ENCODE data around the gene METTL8. TPM values are rescaled to one million over a fixed set of nuclear protein-coding genes. Genes with fewer than 3 reads are reported as not detected.

METTL8 gene
- total and polyA plus RNA-seq, 2 of the 13 experiments (the other 11 are each of a cell fraction or from before 2014, with no cell fraction given), result 18.6 to 68.2 TPM

DNA sequence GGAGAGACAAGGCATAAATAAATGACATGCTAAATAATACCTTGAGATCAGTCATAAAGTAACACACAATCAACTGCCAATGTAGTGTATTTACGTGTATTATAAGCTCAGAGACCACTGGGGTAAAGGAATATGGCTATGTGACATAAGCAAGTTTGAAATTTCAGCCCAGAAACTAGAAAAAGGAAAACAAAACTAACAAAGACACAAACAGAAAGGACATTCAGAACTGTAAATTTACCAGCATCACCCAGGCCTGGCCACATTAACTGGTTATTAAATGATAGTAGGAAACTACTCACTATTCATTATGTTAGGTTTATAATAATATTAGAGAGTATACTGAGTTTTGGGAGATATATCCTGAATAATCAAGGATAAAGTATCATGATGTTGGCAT lies 98.8 kb downstream of the METTL8 start:
- Histone ChIP-seq H3K4me3 (replicated peaks in 1 of 3; ENCODE audit: insufficient read depth in 1 of 3, low read depth in 2 of 3, low read length in 3 of 3) (no peak overlapping the region), H2AFZ (ENCODE audit: low read length) (no peak overlapping the region), H3K27me3 (ENCODE audit: control insufficient read depth in 1 of 2, insufficient read depth in 2 of 2, low read length in 2 of 2) (no peaks in the 10 kb centered on the region), H3K79me2 (ENCODE audit: insufficient read depth, low read length) (no peaks in the 10 kb centered on the region), H3K27ac (ENCODE audit: extremely low read length, insufficient read depth, low read length) (no peak overlapping the region), H4K20me1 (ENCODE audit: insufficient read depth, low read length) (no peaks in the 10 kb centered on the region), H3K4me2 (ENCODE audit: low read depth, low read length) (no peak overlapping the region), H3K36me3 (replicated peaks in 1 of 2; ENCODE audit: control insufficient read depth in 1 of 2, insufficient read depth in 2 of 2, low read length in 2 of 2) (peaks cover 0 to 5% of the 10 kb centered on the region in 2 experiments; a peak in 1 of 5 replicates), H3K9me3 (ENCODE audit: low read length) (no peaks in the 10 kb centered on the region), H3K4me1 (ENCODE audit: insufficient read depth, low read length) (0 out of 2 replicates have a peak, but pooled peaks cover 6% of the 10 kb centered on the region), H3K9ac (ENCODE audit: insufficient read depth, low read depth, low read length) (no peak overlapping the region)
- DNase-seq (ENCODE audit: low spot score) (no peak), ATAC-seq (no peak), FAIRE-seq (no peak)
- intact Hi-C loops (cut with micrococcal nuclease; ENCODE audit: unreplicated experiment), result no loop called here
- TF ChIP-seq ZFY (CRISPR knock-in tag; IDR thresholded peaks at IDR 0.05) (no peak), ZNF343 (CRISPR knock-in tag; IDR thresholded peaks at IDR 0.05) (no peak), DR1 (CRISPR knock-in tag; IDR thresholded peaks at IDR 0.05) (no peak), ZNF674 (CRISPR knock-in tag; IDR thresholded peaks at IDR 0.05; ENCODE audit: low read depth) (no peak)
- ChIA-PET CTCF (ENCODE audit: low intra/inter-chr PET ratio, low total read pairs) (no interaction called here), POLR2A (interaction anchor here (0.5 to 1.4 kb wide), 2 partner anchors 11 to 175 kb away, joined by 3 read pairs; no protein-coding TSS in a partner anchor)
- in situ Hi-C loops (cut with HindIII; ENCODE audit: extremely low pct_ligation_motif_present, low pct_unique_long_range_greater_than_20kb), result no loop called here
- WGBS (ENCODE audit: low lambda C conversion rate), result 83% methylated on average over 1 of the region's 1 CpG
- no TSS peak for BruUV-seq (replicated peaks)

DNA sequence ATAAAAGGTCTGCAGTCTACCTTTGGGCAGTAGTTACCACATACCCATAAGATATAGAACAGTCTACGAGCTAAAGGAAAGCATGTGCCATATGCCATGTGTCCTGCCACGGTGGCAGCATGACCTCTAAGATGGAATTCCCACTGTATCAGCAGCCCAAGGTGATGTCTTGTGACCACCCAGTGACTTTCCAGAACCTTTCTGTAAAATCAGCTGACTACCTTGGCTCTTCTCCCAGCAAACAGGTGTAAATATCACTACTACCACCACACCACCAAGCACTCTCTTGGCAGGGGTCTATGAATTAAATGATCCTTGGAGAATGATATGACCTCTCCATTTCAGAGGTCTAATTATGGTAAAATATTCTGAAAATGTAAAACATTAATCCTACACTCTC lies 99.6 kb downstream of the METTL8 start:
- no peak overlapping the region for H3K27ac ChIP-seq (ENCODE audit: extremely low read length, insufficient read depth, low read length)
- DNase-seq (ENCODE audit: low spot score), result no peak
- intact Hi-C loops (cut with micrococcal nuclease; ENCODE audit: unreplicated experiment), result no loop called here

More for the DNA sequence above, 99.6 kb downstream of the METTL8 start:
- ChIA-PET CTCF (ENCODE audit: low intra/inter-chr PET ratio, low total read pairs) (no interaction called here), POLR2A (interaction anchor here (1.4 kb wide), 1 partner anchor 10 kb away, joined by 3 read pairs; no protein-coding TSS in a partner anchor)
- no TSS peak for BruUV-seq (replicated peaks)
- no peaks in the 10 kb centered on the region for H3K27me3 ChIP-seq (ENCODE audit: control insufficient read depth in 1 of 2, insufficient read depth in 2 of 2, low read length in 2 of 2)
- peaks cover 0 to 5% of the 10 kb centered on the region in 2 experiments; a peak in 1 of 5 replicates for H3K36me3 ChIP-seq (replicated peaks in 1 of 2; ENCODE audit: control insufficient read depth in 1 of 2, insufficient read depth in 2 of 2, low read length in 2 of 2)
- H2AFZ ChIP-seq (ENCODE audit: low read length), result no peak overlapping the region
- H3K4me3 ChIP-seq (replicated peaks in 1 of 3; ENCODE audit: insufficient read depth in 1 of 3, low read depth in 2 of 3, low read length in 3 of 3), result no peak overlapping the region
- no peak overlapping the region for H3K9ac ChIP-seq (ENCODE audit: insufficient read depth, low read depth, low read length)
- TF ChIP-seq AGO1 (IDR thresholded peaks at IDR 0.05; ENCODE audit: low read depth, low read length, poor library complexity, severe bottlenecking) (no peak), KDM3A (CRISPR knock-in tag; IDR thresholded peaks at IDR 0.05; ENCODE audit: low read depth) (no peak), SP4 (CRISPR knock-in tag; IDR thresholded peaks at IDR 0.05) (no peak), ZNF230 (CRISPR knock-in tag; IDR thresholded peaks at IDR 0.05) (no peak), HDAC1 (CRISPR knock-in tag; IDR thresholded peaks at IDR 0.05) (no peak), ZFY (CRISPR knock-in tag; IDR thresholded peaks at IDR 0.05) (no peak), ZNF12 (CRISPR knock-in tag; IDR thresholded peaks at IDR 0.05) (no peak), ZNF747 (CRISPR knock-in tag; IDR thresholded peaks at IDR 0.05; ENCODE audit: borderline replicate concordance) (no peak), HNRNPH1 (optimal IDR thresholded peaks at IDR 0.05; ENCODE audit: low read depth, low read length) (no peak)
- TF ChIP-seq, protein P1, sequence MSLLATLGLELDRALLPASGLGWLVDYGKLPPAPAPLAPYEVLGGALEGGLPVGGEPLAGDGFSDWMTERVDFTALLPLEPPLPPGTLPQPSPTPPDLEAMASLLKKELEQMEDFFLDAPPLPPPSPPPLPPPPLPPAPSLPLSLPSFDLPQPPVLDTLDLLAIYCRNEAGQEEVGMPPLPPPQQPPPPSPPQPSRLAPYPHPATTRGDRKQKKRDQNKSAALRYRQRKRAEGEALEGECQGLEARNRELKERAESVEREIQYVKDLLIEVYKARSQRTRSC (CRISPR knock-in tag; IDR thresholded peaks at IDR 0.05; ENCODE audit: low read depth), result no peak
- TF ChIP-seq, protein P2, sequence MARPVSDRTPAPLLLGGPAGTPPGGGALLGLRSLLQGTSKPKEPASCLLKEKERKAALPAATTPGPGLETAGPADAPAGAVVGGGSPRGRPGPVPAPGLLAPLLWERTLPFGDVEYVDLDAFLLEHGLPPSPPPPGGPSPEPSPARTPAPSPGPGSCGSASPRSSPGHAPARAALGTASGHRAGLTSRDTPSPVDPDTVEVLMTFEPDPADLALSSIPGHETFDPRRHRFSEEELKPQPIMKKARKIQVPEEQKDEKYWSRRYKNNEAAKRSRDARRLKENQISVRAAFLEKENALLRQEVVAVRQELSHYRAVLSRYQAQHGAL (CRISPR knock-in tag; IDR thresholded peaks at IDR 0.05; ENCODE audit: not compliant biosample characterization), result no peak
- TF ChIP-seq, protein P3, sequence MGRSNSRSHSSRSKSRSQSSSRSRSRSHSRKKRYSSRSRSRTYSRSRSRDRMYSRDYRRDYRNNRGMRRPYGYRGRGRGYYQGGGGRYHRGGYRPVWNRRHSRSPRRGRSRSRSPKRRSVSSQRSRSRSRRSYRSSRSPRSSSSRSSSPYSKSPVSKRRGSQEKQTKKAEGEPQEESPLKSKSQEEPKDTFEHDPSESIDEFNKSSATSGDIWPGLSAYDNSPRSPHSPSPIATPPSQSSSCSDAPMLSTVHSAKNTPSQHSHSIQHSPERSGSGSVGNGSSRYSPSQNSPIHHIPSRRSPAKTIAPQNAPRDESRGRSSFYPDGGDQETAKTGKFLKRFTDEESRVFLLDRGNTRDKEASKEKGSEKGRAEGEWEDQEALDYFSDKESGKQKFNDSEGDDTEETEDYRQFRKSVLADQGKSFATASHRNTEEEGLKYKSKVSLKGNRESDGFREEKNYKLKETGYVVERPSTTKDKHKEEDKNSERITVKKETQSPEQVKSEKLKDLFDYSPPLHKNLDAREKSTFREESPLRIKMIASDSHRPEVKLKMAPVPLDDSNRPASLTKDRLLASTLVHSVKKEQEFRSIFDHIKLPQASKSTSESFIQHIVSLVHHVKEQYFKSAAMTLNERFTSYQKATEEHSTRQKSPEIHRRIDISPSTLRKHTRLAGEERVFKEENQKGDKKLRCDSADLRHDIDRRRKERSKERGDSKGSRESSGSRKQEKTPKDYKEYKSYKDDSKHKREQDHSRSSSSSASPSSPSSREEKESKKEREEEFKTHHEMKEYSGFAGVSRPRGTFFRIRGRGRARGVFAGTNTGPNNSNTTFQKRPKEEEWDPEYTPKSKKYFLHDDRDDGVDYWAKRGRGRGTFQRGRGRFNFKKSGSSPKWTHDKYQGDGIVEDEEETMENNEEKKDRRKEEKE (IDR thresholded peaks at IDR 0.05), result no peak
- H3K79me2 ChIP-seq (ENCODE audit: insufficient read depth, low read length), result no peaks in the 10 kb centered on the region
- ATAC-seq, result no peak
- in situ Hi-C loops (cut with HindIII; ENCODE audit: extremely low pct_ligation_motif_present, low pct_unique_long_range_greater_than_20kb), result no loop called here
- no peaks in the 10 kb centered on the region for H4K20me1 ChIP-seq (ENCODE audit: insufficient read depth, low read length)
- H3K4me2 ChIP-seq (ENCODE audit: low read depth, low read length), result no peak overlapping the region
- H3K9me3 ChIP-seq (ENCODE audit: low read length), result no peaks in the 10 kb centered on the region
- WGBS (ENCODE audit: low lambda C conversion rate), result 100% methylated on average over 2 of the region's 2 CpGs
- no peak for FAIRE-seq
- H3K4me1 ChIP-seq (ENCODE audit: insufficient read depth, low read length), result 0 out of 2 replicates have a peak, but pooled peaks cover 6% of the 10 kb centered on the region

Measured in HepG2 (cell line).